Measurements from ENCODE around the gene PRKCB.

PRKCB gene

GRCh38 chr16:23803591-23804123 is 32.1 kb upstream of the PRKCB start:
- TF ChIP-seq CTCF (IDR thresholded peaks at IDR 0.05), result peak; percentile 55

GRCh38 chr16:23807028-23807427 is 28.8 kb upstream of the PRKCB start:
- no peak for TF ChIP-seq CTCF (IDR thresholded peaks at IDR 0.05)

GRCh38 chr16:23821467-23821866 is 14.3 kb upstream of the PRKCB start:
- TF ChIP-seq CTCF (IDR thresholded peaks at IDR 0.05), result no peak

- no peak for TF ChIP-seq CTCF (IDR thresholded peaks at IDR 0.05)
Measured at GRCh38 chr16:23821875-23822688, 13.7 kb upstream of the PRKCB start.

- no peak for TF ChIP-seq CTCF (IDR thresholded peaks at IDR 0.05)
Measured at GRCh38 chr16:23823475-23824384, 12.1 kb upstream of the PRKCB start.

GRCh38 chr16:23824909-23825308 is 10.9 kb upstream of the PRKCB start:
- no peak for TF ChIP-seq CTCF (IDR thresholded peaks at IDR 0.05)

GRCh38 chr16:23826528-23827045 is 9.2 kb upstream of the PRKCB start:
- TF ChIP-seq CTCF (IDR thresholded peaks at IDR 0.05), result no peak

All from LNCAP (cell line).